Left ventricle myocardium superior (tissue), 1 donor: ENCODE results near the gene SLC20A1. TPM values are rescaled to one million over a fixed set of nuclear protein-coding genes. Genes with fewer than 3 reads are reported as not detected.
"Not testable (repeated sequence)": the region's sequence is repeated elsewhere in the genome, so short reads cannot be mapped to it uniquely, and the experiment has no call there.

Source experiments
- ATAC-seq: fragments of 200-7000 bp; cut with Tn5 transposase; one replicate; pipeline ENCODE4 v1.9.1; 2020; ENCODE audit warnings: mild to moderate bottlenecking, moderate library complexity
- DNase-seq: peaks from one replicate; pipeline ENCODE4 v3.0.0-alpha.2; 2020
- intact Hi-C: fragments of 100-400 bp; cut with micrococcal nuclease; formaldehyde crosslinking; loops from one replicate; pipeline ENCODE4 v1.11.0; 2022
- total RNA-seq: library from RNA; stranded (reverse); fragmentation: NEBNext Ultra II Directional; extraction: Animal tissue kit (Norgen Biotek cat#: 25700); gene quantifications from one replicate; pipeline ENCODE4 v1.2.1, GENCODE V29; 2021
- donor health status: DM: no; HTN: yes; CAD: no; lungs with severe emphysema.

SLC20A1 gene
- total RNA-seq, 1 donor from 2014 or later: 10.8 TPM

GRCh38 chr2:112642966-112643365 is 2.8 kb upstream of the SLC20A1 start:
- intact Hi-C loops: no loop called here
- DNase-seq (no peak), ATAC-seq (no peak)

GRCh38 chr2:112643488-112643887 is 2.3 kb upstream of the SLC20A1 start:
- intact Hi-C loops: no loop called here
- ATAC-seq (no peak), DNase-seq (no peak)

- DNase-seq (no peak), ATAC-seq (no peak)
- intact Hi-C loops: no loop called here
Measured at GRCh38 chr2:112644155-112644932, 1.4 kb upstream of the SLC20A1 start.

DNA sequence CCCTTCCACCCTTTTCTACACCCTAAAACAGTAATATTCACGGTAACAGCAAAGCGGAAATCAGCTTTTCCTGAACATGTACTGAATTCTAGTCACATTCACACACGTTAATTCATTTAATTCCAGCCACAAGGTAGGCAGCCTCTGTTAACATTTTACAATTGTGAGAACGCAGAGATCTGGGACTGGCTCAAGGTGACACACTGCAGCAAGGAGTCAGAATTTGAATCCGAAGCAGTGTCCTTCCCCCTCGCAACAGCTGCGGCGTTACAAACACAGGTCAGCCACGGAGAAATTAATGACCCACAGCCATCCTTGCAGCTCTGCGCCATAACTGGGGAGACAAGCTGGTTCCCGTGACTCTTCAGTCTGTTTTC is 818 bp upstream of the SLC20A1 start:
- DNase-seq (no peak), ATAC-seq (no peak)
- intact Hi-C loops: no loop called here

GRCh38 chr2:112646102-112646719 is 472 bp downstream of the SLC20A1 start:
- ATAC-seq: peak; percentile 52
- DNase-seq: peak; percentile 76
- intact Hi-C loops: no loop called here

GRCh38 chr2:112646791-112647689 is 1.3 kb downstream of the SLC20A1 start:
- DNase-seq (no peak), ATAC-seq (no peak)
- intact Hi-C loops: no loop called here

DNA sequence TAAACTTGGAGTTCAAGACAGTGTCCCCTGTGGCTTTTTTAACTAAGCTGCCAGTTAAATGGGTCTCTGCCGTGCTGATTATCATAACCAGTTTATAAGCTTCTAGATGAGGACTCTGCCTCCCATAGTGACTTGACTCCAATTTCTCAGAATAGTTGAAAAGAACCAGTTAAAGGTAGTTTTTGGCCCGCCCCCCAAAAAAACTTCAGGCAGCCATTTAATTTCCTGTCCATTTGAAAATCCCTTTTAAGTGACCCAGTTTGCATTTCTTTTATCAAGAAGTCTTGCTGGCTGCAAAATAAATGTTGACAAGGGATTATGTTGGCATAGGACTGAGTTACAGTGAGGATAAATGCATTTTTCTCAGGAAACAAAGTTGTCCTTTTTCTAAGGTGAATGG is 2.3 kb downstream of the SLC20A1 start:
- no peak for DNase-seq
- no peak for ATAC-seq
- intact Hi-C loops: no loop called here

DNA sequence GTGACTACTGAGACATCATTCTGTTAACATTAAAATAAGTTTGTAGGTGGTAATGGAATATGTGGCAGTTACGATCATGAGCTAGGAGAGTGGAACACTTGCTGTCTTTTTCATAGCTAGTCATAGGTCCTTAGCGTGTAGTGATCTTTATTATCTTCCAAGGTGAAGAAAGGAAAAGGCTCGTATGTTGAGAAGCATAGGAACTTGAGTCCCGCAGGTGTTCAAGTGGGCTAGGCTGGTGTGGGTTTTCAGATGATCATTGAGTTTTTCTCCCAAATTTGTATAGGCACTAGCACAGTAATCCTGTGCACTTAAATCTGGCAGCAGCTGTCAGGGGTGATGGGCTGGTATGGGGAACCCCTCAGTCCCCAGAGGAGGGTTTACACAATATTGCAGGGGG is 10.9 kb downstream of the SLC20A1 start:
- intact Hi-C loops: no loop called here
- DNase-seq (no peak), ATAC-seq (no peak)

DNA sequence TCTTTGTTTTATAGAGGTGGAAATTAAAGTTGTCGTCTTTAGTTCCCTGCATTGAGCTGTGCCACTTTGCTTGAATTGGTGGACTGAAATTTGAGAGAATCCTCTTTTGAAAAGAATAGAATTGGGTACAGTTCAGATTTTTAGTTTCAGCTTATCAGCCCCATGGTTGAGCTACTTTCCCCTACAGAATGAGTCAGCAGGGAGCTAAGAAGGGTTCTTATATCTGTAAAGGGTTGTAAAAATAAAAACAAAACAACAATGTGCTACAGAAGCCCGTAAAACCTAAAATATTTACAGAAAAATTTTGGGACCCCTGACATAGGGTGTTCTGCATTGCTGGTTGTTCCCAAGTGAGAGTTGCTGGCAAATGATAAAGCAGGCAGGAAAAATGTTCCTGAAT is 12.6 kb downstream of the SLC20A1 start:
- DNase-seq: no peak
- intact Hi-C loops: no loop called here

DNA sequence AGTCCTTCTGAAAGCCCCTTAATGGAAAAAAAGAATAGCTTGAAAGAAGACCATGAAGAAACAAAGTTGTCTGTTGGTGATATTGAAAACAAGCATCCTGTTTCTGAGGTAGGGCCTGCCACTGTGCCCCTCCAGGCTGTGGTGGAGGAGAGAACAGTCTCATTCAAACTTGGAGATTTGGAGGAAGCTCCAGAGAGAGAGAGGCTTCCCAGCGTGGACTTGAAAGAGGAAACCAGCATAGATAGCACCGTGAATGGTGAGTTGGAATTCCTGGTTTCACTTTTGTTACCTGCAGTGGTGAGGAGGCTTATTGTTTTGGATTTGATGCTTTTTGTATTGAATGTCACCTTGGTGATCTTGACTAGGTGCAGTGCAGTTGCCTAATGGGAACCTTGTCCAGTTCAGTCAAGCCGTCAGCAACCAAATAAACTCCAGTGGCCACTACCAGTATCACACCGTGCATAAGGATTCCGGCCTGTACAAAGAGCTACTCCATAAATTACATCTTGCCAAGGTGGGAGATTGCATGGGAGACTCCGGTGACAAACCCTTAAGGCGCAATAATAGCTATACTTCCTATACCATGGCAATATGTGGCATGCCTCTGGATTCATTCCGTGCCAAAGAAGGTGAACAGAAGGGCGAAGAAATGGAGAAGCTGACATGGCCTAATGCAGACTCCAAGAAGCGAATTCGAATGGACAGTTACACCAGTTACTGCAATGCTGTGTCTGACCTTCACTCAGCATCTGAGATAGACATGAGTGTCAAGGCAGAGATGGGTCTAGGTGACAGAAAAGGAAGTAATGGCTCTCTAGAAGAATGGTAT is 13.3 kb downstream of the SLC20A1 start:
- intact Hi-C loops: no loop called here
- ATAC-seq (no peak), DNase-seq (no peak)

More for the DNA sequence above, 12.6 kb downstream of the SLC20A1 start:
- ATAC-seq: no peak

GRCh38 chr2:112660138-112660537 is 14.4 kb downstream of the SLC20A1 start:
- DNase-seq (no peak), ATAC-seq (no peak)
- intact Hi-C loops: no loop called here

DNA sequence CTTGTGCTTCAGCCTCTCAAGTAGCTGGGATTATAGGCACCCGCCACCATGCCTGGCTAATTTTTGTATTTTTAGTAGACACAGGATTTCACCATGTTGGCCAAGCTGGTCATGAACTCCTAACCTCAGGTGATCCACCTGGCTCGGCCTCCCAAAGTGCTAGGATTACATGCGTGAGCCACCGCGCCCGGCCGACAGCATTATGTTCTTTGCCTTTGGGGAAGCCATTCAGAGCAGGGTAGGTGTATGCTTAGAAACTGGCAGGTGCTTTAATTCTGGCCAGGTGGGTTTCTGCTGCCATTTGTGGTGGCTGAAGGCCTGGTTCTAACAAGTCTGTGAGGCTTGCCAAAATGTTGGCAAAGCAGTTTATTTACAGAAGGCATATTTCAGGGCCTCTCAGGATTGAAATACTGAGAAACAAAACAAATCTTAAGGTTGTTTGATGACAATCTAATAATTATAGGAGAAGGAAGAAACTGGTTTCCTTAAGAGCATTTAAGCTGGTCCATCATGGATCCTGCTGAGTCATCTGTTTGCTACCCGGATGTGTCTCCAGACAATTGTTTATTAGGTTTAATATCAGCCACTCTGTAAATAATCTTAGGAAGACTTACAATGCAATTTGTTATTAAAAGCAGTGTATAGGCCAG is 16.0 kb downstream of the SLC20A1 start:
- ATAC-seq (no peak), DNase-seq (no peak)
- intact Hi-C loops: no loop called here

GRCh38 chr2:112662704-112663103 is 17.0 kb downstream of the SLC20A1 start:
- intact Hi-C loops: no loop called here
- no peak for ATAC-seq
- DNase-seq: no peak

GRCh38 chr2:112664689-112665088 is 18.9 kb downstream of the SLC20A1 start:
- intact Hi-C loops: no loop called here
- ATAC-seq: no peak
- no peak for DNase-seq

DNA sequence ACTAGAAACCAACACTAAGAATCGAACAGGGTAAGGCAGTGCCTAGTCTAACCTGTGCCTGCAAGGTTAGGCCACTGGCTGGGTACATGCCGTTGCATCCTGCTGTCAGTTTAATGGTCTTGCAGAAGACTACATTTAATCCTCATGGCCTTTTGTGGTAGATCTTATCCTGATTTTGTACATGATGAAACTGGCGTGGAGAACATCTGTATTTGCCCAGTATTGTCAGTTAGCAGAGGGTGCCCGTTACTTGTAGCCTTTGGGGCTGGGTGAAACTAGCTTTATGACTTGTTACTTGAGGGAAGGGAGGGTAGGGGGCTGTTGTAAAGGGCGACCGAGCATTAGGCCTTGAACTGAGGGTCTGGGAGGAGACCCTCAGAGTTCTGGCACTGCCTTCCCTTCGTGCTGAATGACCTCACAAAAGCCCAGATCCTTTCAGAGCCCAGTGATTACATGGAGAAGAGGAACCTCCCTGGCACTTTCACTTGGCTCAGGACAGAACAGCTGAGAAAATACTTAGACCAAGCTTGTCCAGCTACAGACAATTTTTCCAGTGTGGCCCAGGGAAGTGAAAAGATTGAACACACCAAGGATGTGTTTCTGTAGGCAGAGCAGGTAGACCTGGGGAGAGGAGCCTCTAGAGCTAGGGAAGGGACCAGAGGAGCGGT is 19.5 kb downstream of the SLC20A1 start:
- intact Hi-C loops: no loop called here
- DNase-seq: no peak
- ATAC-seq: no peak

DNA sequence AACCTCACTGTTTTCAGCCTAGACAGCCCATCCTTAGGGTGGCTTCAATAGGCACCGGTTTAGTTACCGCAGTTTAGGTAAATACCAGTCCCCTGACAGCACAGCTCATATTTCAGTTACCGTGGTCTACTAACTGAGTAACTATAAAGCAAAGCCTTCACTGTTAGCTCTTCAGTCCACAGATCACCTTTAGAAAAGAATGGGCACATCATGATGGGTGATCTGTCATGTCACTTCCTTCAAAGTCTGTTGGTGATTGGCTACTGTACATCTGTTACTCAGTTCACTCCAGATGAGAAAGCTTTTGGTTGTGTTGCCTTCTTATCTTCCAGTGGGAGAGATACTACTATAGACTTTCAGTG is 21.0 kb downstream of the SLC20A1 start:
- intact Hi-C loops: no loop called here
- DNase-seq (no peak), ATAC-seq (no peak)

DNA sequence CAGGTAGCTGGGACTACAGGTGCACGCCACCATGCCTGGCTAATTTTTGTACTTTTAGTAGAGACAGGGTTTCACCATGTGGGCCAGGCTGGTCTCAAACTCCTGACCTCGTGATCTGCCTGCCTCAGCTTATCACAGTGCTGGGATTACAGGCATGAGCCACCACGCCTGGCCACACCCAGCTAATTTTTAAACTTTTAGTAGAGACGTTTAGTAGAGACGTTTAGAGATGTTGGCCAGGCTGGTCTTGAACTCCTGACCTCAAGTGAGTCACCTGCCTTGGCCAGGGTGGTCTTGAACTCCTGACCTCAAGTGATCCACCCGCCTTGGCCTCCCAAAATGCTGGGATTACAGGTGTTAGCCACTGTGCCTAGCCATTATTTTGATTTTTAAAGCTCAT is 21.8 kb downstream of the SLC20A1 start:
- ATAC-seq, DNase-seq, intact Hi-C loops: not testable (repeated sequence)

DNA sequence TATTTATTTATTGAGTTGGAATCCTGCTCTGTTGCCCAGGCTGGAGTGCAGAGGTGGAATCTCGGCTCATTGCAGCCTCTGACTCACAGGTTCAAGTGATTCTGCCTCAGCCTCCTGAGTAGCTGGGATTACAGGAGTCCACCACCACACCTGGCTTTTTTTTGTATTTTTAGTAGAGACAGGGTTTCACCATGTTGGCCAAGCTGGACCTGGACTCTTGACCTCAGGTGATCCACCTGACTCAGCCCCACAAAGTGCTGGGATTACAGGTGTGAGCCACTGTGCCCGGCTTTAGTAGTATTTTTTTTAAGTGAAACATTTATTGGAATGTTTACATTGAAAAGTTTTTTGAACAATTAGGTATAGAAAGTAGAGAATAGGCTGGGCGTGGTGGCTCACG is 23.9 kb downstream of the SLC20A1 start:
- DNase-seq (no peak), ATAC-seq (no peak)
- intact Hi-C loops: no loop called here
